C4-2B (cell line): ENCODE measurements around the gene NAA80.

ENCODE experiments used
- ZFX ChIP-seq: fragments of 450-650 bp; IDR thresholded peaks from 2 replicates; pipeline ENCODE4 v1.6.1; 2017
- TF ChIP-seq, protein P1 (sequence below): fragments of 450-650 bp; conservative IDR thresholded peaks from 2 replicates; pipeline ENCODE4 v1.5.1; 2017; ENCODE audit warnings: mild to moderate bottlenecking

- TF ChIP-seq, protein P1, sequence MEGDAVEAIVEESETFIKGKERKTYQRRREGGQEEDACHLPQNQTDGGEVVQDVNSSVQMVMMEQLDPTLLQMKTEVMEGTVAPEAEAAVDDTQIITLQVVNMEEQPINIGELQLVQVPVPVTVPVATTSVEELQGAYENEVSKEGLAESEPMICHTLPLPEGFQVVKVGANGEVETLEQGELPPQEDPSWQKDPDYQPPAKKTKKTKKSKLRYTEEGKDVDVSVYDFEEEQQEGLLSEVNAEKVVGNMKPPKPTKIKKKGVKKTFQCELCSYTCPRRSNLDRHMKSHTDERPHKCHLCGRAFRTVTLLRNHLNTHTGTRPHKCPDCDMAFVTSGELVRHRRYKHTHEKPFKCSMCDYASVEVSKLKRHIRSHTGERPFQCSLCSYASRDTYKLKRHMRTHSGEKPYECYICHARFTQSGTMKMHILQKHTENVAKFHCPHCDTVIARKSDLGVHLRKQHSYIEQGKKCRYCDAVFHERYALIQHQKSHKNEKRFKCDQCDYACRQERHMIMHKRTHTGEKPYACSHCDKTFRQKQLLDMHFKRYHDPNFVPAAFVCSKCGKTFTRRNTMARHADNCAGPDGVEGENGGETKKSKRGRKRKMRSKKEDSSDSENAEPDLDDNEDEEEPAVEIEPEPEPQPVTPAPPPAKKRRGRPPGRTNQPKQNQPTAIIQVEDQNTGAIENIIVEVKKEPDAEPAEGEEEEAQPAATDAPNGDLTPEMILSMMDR = no peak
- no peak for TF ChIP-seq ZFX
Observed at GRCh38 chr3:50326182-50326541, 27.0 kb upstream of the NAA80 start.
